Endothelial cell of hepatic sinusoid (primary cell): ENCODE results near the gene FGD4.

Experiments
- in situ Hi-C: cut with HindIII; loops from 2 replicates; pipeline ENCODE4 v1.10.0; 2017; ENCODE audit warnings: low sequenced_read_pairs

Gene FGD4

DNA sequence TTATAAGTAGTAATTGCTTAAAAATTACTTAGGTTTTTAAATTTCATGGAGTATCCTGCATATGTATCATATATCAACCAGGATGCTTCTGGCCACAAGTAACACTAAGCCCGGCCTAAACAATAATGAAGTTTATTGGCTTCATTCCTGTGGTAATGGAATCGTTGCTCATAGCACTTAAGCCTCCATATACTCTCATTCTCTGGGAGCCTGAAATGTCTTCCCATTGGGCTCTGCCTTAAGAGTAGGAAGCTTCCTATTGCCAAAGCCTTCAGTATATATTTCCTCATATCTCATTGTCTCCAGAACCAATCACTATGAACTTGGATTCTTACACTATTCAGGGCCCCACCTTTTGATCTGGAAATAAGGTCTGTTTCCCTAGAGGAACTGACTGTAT, 195.9 kb downstream of the FGD4 start:
- in situ Hi-C loops, result no loop called here

DNA sequence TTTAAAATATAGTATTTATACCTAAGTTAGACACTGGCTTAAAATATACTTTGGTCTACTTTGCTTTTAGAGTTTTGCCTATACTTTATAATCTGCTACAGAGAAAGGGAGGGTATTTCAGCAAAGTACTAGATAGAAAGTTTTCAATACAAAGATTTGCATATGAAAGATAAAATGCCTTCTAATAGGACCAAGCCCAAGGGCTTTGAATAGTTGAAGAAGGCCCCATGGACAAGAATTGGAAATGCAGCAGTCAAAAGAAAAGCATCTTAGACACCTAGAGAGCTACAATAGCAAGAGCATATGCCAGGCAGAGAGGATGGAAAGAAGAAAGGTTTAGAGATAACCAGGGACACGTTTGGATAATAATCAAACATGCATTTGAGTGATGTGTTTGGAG, 196.7 kb downstream of the FGD4 start:
- in situ Hi-C loops, result no loop called here

DNA sequence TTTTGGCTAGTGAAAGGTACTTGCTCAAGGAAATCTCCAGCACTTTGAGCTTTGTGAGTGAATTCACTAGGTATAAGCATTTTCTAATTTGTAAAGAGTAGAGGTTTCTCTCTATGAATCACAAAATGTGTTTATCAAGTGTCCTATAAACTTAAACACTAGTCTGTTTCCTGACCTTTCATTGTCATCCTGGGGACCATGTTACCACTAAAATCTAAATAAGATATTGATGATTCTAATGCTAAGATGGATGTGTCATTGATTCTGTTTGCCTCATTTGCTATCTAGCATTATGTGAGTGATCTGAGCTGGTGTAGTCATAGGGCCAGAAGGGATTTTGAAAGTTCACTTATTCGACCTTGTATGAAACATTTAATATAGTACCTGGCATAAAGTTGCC, 199.3 kb downstream of the FGD4 start:
- in situ Hi-C loops, result no loop called here

DNA sequence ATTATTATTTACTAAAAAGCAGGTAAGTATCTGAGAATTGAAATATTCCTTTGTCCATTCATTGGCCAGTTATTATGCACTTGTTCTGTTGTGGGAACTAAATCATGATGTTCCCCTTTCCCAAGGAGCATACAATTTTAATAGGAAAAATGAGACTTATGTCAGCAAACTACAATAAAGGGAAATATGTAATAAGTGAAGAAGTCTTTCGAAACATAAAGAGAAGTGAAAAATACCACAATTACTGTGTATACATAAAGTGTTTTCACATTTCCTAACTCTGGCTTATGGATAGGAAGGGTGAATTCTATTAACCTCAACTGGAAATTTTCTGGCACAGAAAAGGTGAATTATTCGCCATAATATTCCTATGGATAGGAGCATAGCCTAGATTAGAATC, 201.3 kb downstream of the FGD4 start:
- in situ Hi-C loops, result no loop called here

DNA sequence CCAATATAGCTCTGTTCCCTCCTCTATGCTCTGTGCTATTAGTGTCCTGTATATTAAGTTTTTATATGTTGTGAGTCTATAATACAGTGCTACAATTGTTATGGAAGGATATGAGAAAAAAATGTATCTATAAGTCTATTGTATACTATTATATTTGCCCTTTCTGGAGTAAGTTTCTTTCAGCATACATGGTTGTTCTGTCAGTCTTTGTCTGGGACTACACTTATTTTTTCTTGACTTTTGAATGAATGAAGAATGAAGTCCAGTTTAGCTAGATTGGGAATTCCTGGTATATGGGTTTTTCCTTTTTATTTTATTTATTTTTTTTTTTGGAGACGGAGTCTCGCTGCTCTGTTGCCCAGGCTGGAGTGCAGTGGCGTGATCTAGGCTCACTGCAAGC, 203.7 kb downstream of the FGD4 start:
- in situ Hi-C loops, result no loop called here

DNA sequence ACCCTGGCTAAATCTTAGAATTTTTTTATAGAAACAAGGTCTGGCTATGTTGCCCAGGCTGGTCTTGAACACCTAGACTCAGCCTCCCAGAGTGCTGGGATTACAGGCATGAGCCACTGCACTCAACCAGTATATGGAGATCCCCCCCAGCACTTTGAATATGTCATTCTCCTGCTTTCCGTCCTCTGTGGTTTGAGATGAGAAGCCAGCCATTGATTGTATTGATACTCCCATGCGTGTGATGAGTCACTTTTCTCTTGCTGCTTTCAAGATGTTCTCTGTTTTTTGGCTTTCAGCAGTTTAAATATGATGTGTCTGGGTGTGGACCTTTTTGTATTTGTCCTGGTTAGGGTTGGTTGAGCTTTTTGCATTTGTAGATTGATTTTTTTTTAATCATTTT, 204.5 kb downstream of the FGD4 start:
- in situ Hi-C loops, result no loop called here

DNA sequence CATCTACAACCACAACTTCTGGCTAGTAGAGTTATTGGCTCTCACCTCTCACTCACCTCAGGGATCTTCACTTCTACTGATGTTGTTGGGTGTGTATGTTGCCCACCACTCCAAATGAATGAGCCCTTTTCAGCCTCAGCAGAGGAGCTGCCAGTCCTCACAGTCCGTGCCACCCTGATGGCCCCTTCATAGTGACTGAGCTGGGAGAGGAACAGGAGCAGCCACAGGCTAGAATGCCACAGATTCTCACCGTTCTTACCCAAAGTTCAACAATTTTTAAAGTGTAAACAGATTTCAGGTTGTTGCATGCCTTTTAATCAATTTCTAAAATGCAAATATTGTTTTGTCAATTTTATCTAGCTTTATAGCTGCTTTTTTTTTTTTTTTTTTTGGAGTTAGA, 205.2 kb downstream of the FGD4 start:
- in situ Hi-C loops, result no loop called here

DNA sequence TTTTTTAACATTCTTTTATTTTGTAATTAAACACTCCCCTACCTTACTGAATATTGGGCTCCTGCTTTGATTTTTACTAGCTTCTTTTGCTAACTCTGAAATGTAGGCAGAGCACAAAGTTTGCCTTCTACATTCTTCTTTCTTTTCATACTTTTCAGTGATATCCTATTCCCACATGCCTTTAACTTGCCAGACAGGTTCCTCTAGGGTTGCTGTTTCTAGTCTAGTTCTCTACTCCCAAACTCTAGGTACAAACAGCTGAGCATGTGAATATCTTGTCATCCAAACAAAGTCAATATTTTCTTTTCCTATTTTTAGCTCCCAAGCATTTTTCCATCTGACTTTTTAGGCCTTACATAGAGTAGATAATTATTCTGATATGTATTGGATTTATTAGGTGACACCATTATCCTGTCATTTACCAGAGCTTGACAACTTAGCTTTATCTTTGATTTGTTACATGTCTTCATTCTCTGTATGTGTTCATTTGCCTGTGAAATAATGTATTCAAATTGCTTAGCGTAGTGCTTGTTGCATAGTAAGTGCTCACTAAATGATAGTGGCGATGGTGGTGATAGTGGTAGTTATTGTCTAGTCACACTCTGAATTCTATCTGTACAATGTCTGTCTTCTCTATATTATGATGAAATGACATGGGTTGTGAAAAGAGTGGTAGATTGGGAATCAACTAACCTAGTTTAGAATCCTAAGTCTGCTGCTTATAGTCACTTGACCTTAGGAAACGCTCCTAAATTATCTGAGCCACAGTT, 206.2 kb downstream of the FGD4 start:
- in situ Hi-C loops, result no loop called here

DNA sequence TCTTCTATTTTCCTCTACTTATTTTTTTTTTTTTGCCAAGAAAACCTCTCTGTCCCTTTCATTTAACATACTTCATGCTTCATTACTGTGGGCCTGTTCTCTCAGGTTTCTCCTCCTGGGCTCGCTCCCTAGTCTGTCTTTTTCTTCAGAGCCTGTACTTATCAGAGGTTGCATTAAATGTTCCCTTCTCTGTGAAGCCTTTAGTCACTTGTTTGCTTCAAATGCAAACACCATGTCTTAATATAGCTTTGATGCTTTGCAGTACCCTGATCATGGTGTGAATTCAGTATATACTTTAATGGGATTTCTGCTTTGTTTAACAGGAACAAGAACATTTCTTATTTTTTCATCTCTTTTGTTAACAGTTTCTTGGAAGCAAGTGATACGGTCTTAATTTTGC, 207.1 kb downstream of the FGD4 start:
- in situ Hi-C loops, result no loop called here

DNA sequence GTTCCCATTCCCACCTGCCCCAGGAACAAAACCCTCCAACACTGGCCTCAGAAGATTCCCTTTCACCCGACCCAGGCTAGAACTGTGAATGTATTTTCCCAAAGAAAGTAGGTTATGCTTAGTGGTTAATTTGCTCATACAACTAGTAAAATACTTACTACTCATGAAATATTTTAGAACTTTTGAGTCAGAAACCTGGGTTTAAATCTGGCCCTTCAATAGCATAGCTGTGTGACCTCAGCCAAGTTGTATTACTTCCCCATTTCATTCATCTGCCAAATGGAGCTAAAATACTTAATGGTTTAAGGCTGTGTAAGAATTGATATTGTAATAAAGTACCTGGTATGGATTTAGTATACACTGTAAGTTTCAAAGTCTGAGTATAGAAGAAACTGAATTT, 210.6 kb downstream of the FGD4 start:
- in situ Hi-C loops, result no loop called here

DNA sequence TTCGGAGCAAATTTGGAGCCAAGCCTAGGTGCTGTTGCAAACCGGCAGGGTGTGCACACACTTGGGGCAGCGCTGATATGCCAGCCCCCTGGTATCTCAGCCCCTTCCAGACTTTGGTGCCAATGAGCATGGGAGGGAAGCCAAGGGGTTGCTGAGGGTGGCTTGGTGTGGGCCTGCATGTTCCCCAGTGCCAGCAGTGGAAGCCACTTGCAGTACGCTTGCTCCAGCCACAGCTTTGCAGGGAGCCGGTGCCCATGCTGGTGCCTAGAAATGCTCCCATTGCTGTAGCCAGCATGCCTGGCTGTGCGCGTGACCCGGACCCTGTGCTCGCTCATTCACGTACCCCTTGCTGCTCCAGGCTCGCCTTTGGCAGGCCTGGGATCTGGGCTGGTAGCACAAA, 212.6 kb downstream of the FGD4 start:
- in situ Hi-C loops, result no loop called here

DNA sequence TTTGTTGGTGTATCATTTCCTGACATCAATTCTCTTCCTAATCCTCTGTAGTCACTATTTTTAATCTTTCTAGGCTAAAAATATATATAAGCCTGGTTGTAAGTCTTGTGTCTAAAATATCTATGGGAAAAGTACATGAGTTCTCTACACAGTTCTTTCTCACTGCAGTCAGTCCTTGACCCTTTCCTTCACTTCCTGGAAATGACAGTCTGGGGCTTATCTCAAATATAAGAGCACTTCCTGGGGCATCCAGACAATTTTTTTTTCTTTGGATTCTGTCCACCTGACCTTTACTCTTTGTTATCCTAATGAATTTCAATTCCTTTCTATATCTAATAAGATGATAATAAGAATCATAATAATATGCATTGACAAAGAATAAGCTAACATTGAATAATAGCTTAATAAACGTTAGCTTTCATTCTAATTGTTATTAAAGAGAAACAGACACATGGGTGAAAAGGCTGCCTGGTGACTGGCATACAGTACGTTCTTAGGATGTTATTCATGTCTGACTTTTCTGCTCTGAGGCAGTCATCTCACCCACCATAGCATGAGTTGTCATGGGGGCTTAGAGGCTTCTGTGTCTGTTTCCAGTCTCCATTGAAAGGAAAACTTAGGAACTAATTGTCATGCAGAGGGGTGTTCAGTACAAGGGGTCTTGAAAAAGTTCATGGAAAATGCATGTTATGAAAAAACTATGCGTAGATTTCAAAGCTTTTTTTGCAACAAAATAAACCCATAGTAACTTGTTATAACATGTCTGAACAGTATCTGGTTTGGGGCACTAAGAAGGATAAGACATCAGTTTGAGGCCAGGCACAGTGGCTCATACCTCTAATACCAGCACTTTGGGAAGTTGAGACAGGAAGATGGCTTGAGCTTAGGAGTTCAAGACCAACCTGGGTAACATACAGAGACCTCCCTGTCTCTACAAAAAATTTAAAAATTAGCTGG, 213.6 kb downstream of the FGD4 start:
- in situ Hi-C loops, result no loop called here

DNA sequence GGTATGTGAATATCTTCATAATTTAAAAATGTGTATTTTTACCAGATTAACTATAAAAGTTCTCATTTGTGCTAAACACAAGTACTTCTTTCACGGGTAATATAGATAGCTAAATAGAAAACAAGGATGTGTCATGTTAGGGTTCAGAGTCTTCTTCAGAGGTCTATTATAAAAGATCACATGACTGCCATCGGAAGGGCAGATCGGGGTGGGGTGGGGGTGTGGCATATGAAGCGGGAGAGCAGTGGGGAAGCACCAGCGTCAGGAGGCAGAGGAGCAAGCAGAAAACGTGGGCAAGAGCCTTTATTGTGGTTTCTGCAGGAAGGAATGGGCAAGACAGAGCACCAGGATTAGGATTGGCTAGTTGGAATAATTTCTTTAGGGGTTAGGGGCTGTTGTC, 216.1 kb downstream of the FGD4 start:
- in situ Hi-C loops, result no loop called here

DNA sequence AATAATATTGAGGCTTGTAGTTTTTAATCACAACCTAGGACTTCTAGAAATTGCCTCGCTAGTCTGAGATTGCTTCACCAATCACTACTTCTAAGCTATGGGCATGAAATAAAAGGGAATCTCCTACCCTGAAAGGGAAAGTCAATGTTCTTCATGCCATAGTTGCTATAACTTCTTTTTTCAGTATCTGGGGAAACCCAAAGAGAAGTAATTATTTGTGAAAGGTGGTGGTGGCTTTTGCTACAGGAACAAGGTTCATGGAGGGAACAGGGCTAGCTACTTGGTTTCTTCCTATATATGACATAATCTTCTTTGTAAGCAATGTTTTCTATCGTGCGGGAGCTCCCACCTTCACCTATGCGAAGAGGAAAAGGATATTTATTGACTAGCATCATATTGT, 218.2 kb downstream of the FGD4 start:
- in situ Hi-C loops, result no loop called here

DNA sequence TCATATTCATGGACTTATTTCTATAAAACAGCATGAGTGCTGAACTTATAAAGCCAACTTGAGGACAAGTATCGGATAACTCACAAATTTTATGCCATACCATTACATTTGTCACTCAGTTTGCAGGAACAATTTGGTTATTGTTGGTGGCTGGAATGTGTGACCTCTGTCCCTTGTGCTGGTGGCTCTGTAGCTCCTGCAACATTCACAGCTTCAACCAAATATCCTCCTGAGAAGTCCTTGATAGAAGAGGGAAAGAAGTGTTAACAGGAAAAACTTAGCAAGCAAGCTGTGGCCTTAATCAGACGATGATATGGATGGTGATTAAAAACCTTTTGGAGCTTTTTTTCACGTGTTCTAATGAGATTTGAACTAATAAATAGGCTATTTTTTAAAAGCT, 218.8 kb downstream of the FGD4 start:
- in situ Hi-C loops, result no loop called here

DNA sequence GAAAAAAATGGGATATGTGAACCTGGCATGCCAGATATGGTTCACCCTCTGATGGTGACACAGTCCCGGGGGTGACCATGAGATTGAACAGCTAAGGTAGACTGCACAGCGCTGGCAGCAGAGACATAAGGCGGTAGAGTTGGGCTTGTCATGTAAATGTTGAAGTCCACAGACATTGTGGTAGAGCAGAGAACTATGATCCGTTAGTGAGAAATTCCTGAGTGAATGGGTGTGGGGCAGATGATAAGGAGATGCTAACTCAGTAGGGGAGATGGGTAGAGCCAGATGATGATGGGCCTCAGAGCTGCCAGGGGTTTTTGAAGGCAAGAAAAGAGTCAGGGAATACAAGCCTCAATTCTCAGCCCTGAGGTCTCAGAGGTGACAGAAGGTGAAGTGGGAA, 228.6 kb downstream of the FGD4 start:
- in situ Hi-C loops, result loop anchor here (5.0 kb wide), 1 partner anchor 51 kb away; no protein-coding TSS in a partner anchor

DNA sequence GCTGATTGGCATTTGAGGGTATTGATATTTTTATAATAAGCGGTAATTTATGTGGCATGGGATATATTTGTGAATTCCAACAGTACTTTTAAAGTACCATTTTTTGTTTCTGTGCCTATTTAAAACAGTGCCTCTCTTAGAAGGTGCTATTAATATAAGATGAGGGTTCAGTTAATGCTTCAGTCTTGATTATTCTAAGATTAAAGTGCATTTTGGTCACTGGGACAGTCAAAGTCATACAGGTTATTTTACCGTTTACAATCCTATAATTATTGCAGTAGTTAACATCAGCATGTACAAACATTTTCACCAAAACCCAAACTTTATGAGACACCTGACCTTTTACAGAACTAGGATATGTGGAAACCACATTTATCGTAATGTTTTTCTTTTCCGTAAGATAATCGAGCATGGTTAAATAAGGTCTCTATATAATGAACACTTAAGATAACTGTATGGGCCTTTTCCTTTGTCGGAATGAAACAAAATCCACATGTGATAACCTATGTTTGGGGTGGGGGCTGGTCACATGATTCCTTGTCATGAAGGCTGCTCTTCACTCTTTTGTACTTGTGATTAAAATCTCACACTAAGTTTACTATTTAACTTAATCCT, 242.0 kb downstream of the FGD4 start:
- in situ Hi-C loops, result no loop called here

DNA sequence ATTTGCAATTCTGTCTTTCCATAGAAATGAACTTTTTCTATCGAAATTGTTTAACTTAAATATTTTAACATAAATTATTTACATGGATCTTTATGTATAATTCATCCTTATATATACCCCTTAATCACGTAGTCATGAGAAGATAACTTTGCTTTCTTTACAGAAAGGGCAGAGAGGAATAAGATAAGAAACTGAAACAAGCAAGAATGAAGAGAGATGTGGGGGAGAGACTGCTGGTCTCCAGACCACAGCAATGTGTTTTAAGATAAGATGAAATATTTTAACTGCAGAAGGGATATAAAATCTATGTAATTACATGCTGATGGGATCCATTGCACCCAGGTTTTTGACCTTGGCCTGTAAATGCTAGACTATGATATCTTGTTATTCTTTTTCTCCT, 245.1 kb downstream of the FGD4 start:
- in situ Hi-C loops, result no loop called here

DNA sequence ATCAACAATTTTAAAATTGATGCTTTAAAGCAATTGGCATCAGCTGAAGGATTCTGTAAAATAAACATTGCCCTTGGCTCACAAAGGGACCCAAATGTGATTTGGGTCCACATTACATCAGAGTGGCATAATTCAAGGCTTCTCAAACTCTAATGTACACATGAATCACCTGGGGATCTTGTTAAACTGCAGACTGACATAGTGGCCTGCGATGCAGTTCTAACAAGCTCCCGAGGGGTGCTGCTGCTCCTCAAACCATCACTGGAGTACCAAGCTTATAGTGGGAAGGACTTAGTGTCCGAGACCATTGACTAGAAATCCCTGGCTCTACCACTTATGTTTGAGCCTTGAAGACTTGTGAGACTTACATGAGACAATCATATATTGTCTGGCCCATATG, 247.9 kb downstream of the FGD4 start:
- in situ Hi-C loops, result loop anchor here (5.0 kb wide), 1 partner anchor 45 kb away; no protein-coding TSS in a partner anchor

DNA sequence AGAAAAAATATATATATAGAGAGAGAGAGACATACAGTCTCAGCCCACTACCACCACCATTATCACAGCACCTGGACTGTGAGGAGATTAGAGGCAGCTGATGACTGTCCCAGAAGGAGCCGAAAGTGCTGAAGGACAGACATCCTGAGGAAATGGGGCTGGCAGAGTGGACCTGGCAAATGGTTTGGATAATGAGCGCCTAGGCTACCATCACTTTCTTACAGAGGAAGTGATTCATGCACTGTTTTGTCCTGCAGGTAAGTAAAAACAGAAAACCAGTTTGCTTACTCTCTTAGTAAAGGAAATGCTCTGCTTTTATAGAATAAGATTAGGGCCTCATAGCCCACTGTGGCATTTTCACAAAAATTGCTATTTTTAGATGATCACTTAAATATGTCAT, 251.2 kb downstream of the FGD4 start:
- in situ Hi-C loops, result no loop called here

DNA sequence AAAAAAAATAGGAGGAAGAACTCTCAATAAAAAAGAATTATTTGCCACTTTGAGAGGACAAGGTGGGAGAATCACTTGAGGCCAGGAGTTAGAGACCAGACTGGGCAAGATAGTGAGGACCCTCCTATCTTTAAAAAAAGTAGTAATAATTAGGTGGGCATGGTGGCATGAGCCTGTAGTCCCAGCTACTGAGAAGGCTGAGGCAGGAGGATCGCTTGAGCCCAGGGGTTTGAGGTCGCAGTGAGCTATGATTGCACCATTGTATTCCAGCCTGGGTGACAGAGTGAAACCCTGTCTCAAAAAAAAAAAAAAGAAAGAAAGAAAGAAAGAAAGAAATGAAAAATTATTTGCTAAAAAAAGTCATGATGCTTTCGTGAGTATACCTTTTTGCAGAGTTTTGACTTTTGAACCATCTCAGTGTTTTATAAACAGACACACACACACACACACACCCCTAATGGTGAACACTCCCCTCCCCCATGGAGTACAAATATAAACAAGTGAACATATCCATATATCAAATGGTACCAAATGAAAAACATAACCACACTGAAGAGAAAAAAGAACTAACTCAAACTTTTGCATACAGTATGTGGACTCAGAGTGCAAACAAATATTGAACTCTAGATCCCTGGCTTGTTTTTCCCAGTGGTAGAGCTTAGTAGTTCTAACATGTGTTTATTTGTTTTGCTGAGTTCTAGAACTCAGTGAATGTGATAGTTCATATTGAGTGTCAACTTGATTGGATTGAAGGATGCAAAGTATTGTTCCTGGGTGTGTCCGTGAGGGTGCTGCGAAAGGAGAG, 252.0 kb downstream of the FGD4 start:
- in situ Hi-C loops, result no loop called here
